Upper lobe of left lung (tissue), 4 donors: Measurements from ENCODE around the gene PDE1C.

ENCODE experiments used
- CTCF ChIP-seq, 6 experiments: fragments of 450-650 bp in 4 of 6; fragments of 200-600 bp in 2 of 6; sonication (generic) in 2 of 6; IDR thresholded peaks; one replicate each; pipeline ENCODE4 v1.5.1; 2016 to 2019; ENCODE audit warnings: antibody characterized with exemption in 6 of 6
- EP300 ChIP-seq, 4 donors: sonication (generic); formaldehyde crosslinking; IDR thresholded peaks; one replicate each; pipeline ENCODE4 v1.5.1; 2017; ENCODE audit warnings: antibody characterized with exemption in 4 of 4, control low read depth in 2 of 4
- POLR2A ChIP-seq, 4 donors: fragments of 450-650 bp; IDR thresholded peaks; one replicate each; pipeline ENCODE4 v1.5.1; 2016 to 2017; ENCODE audit warnings: antibody characterized with exemption in 4 of 4, mild to moderate bottlenecking in 2 of 4
- POLR2AphosphoS5 ChIP-seq, 2 donors: sonication (generic); formaldehyde crosslinking; IDR thresholded peaks; one replicate each; pipeline ENCODE4 v1.5.1; 2017; ENCODE audit warnings: antibody characterized with exemption in 2 of 2

GRCh38 chr7:31873816-31874597 lies 196.2 kb downstream of the PDE1C start:
- no peak for TF ChIP-seq CTCF (IDR thresholded peaks at IDR 0.05)
- TF ChIP-seq POLR2A (IDR thresholded peaks at IDR 0.05): no peak
- TF ChIP-seq EP300 (IDR thresholded peaks at IDR 0.05): no peak
- no peak for TF ChIP-seq POLR2AphosphoS5 (IDR thresholded peaks at IDR 0.05)
